ENCODE results near the gene VEZT.

The VEZT gene

DNA sequence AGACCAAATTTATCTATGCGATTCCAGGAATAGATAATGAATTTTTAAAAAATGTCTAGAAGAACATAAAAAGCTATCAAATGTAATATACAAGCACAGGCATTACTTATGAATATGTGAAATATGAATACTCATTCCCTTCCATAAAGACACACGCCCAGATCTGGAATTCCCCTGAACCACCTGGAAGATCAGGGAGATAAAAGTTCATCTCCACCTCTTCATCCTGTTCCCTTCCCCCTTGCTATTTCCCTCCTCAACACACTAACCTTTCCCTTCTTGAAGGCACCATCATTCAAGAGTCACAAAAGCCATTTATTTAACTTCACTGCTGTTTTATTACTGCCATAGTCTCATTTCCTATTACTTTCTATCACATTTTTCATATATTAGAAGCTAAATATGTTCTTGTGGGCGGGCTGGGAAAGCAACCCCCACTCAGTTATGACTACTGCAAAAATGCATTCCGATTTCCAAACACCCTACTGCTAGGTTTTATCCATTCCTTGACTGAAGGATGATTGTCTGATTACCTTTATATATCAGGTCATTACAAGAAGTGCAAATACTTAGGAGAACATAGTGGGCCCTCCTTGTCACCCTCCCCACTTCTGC, 16.4 kb upstream of the VEZT start:
- TF ChIP-seq CTCF (IDR thresholded peaks at IDR 0.05): no peak

DNA sequence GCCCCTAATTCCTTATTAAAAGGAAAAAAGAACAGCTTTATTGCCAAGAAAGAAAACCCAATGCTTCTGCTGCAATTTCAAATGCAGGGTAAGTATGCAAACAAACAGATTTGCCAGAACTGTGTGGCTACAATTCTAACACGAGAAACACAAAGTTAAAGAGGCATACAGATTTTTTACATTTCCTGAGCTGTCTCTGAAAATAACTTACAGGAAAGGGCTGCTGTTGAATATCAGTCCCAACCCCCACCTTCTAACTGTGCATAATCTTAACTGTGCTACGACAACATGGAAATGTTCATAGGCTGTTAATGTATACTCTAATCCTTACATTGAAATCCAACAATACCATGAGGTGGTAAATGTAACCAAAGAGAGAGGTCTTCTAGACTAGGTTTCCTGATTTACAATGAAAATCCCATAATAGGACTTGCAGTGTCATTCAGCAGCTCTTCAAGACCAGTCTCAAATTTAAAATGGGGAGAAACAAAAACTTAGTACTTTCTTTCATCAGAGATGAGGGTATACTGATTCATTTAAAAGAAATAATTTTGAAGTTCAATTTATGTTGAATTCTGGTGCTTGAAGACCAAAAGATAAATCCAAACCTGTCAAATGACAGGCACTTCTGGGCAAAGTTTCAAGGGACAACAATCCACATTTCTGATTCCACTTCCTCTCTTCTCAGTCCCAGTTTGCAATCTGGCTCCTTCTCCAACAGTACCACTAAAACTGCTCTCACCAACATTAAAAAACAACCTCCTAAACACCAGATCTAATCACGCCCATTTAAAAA, 14.7 kb upstream of the VEZT start:
- no peak for TF ChIP-seq CTCF (IDR thresholded peaks at IDR 0.05)

GRCh38 chr12:95203487-95204030, 14.0 kb upstream of the VEZT start:
- TF ChIP-seq CTCF (IDR thresholded peaks at IDR 0.05): no peak

GRCh38 chr12:95204141-95204866, 13.3 kb upstream of the VEZT start:
- TF ChIP-seq CTCF (IDR thresholded peaks at IDR 0.05): no peak

- no peak for TF ChIP-seq CTCF (IDR thresholded peaks at IDR 0.05)
These were observed 12.5 kb upstream of the VEZT start for GRCh38 chr12:95205016-95205624.

GRCh38 chr12:95205685-95206084, 11.9 kb upstream of the VEZT start:
- no peak for TF ChIP-seq CTCF (IDR thresholded peaks at IDR 0.05)

- no peak for TF ChIP-seq CTCF (IDR thresholded peaks at IDR 0.05)
These were observed 10.7 kb upstream of the VEZT start for GRCh38 chr12:95206916-95207315.

All from LNCAP (cell line).